T-cell (primary cell): ENCODE results near the gene MEST. TPM values are rescaled to one million over a fixed set of nuclear protein-coding genes. Genes with fewer than 3 reads are reported as not detected.

ENCODE experiments used
- ATAC-seq, 4 experiments: fragments of 200-7000 bp in 3 of 4; fragments of 150-1000 bp in 1 of 4; cut with Tn5 transposase; replicated peaks in 1 of 4; 1 replicate in 3 of 4; 2 replicates in 1 of 4; pipeline ENCODE4 v1.10.0; 2021; ENCODE audit warnings: moderate library complexity in 3 of 4, mild to moderate bottlenecking in 2 of 4, moderate number of reproducible peaks in 1 of 4
- CTCF ChIA-PET, 2 donors: fragments of 300-600 bp; sonication (Branson Sonifier 250); formaldehyde crosslinking; loops; one replicate each; lab custom pipeline; 2022; ENCODE audit warnings: antibody characterized with exemption in 2 of 2; lab: Charles Lee
- POLR2A ChIA-PET, 2 donors: fragments of 300-600 bp; sonication (Branson Sonifier 250); formaldehyde crosslinking; loops; one replicate each; lab custom pipeline; 2022; ENCODE audit warnings: antibody characterized with exemption in 2 of 2; lab: Charles Lee
- DNase-seq, 35 experiments: peaks; one replicate each; pipeline versions ENCODE4 v3.0.0 to v3.0.0-alpha.2; 2013 to 2023
- H3K27ac ChIP-seq: one replicate; pipeline ENCODE4 v1.5.1; 2013; ENCODE audit warnings: low read length
- H3K27me3 ChIP-seq, 2 experiments: replicated peaks in 1 of 2; 1 replicate in 1 of 2; 2 replicates in 1 of 2; pipeline versions ENCODE4 v1.6.1 to v1.7.0; 2013; ENCODE audit warnings: low read length in 1 of 2, mixed read lengths in 1 of 2; ENCODE audit not compliant: control insufficient read depth in 2 of 2, insufficient read depth in 2 of 2; ENCODE audit errors: extremely low read depth in 1 of 2
- H3K36me3 ChIP-seq, 2 donors: 1 replicate in 1 of 2; 2 replicates in 1 of 2; pipeline versions ENCODE4 v1.6.1 to v1.7.0; 2013; ENCODE audit warnings: low read length in 1 of 2; ENCODE audit not compliant: control insufficient read depth in 2 of 2, insufficient read depth in 1 of 2; ENCODE audit errors: extremely low read depth in 1 of 2
- H3K4me1 ChIP-seq, 2 experiments: 1 replicate in 1 of 2; 2 replicates in 1 of 2; pipeline versions ENCODE4 v1.6.1 to v1.7.0; 2013; ENCODE audit warnings: low read length in 2 of 2, mixed read lengths in 1 of 2; ENCODE audit not compliant: insufficient read depth in 2 of 2, control insufficient read depth in 1 of 2; ENCODE audit errors: extremely low read depth in 1 of 2
- H3K4me3 ChIP-seq, 2 donors: 1 replicate in 1 of 2; 2 replicates in 1 of 2; pipeline versions ENCODE4 v1.5.1 to v1.7.0; 2013; ENCODE audit warnings: mild to moderate bottlenecking in 2 of 2, low read length in 1 of 2, moderate library complexity in 1 of 2; ENCODE audit not compliant: control insufficient read depth in 1 of 2; ENCODE audit errors: extremely low read depth in 1 of 2
- H3K9me3 ChIP-seq: 2 replicates; pipeline ENCODE4 v1.7.0; 2013
- H3K27ac Mint-ChIP-seq, 2 donors: one replicate each; pipeline ENCODE4 v1.8.0; 2020 to 2021; ENCODE audit warnings: mild to moderate bottlenecking in 2 of 2, mixed read lengths in 2 of 2
- H3K27me3 Mint-ChIP-seq, 2 donors: one replicate each; pipeline ENCODE4 v1.8.0; 2021 to 2022; ENCODE audit warnings: mixed read lengths in 2 of 2
- H3K36me3 Mint-ChIP-seq: one replicate; pipeline ENCODE4 v1.8.0; 2021; ENCODE audit warnings: mixed read lengths
- H3K4me1 Mint-ChIP-seq, 3 donors: one replicate each; pipeline ENCODE4 v1.8.0; 2020 to 2022; ENCODE audit warnings: mixed read lengths in 3 of 3, mild to moderate bottlenecking in 1 of 3
- H3K4me3 Mint-ChIP-seq, 3 donors: one replicate each; pipeline ENCODE4 v1.8.0; 2020 to 2022; ENCODE audit warnings: mild to moderate bottlenecking in 3 of 3, mixed read lengths in 3 of 3, moderate library complexity in 3 of 3
- H3K9me3 Mint-ChIP-seq, 3 donors: one replicate each; pipeline ENCODE4 v1.8.0; 2020 to 2022; ENCODE audit warnings: mixed read lengths in 3 of 3
- WGBS: methylation state at CpG from one replicate; pipeline ENCODE4 v1.1.5; 2013; ENCODE audit warnings: missing lambda C conversion rate; ENCODE audit not compliant: insufficient coverage; 5-methylcytosine and 5-hydroxymethylcytosine counted together
- total RNA-seq, 35 experiments: library from RNA in 6 of 35; stranded (reverse) in 6 of 35; fragments of 120-200 nt in 1 of 35; gene quantifications; one replicate each; pipeline versions ENCODE4 v1.2.1 to v1.2.4 and lab custom pipeline; 2013 to 2026

MEST gene
- total RNA-seq, 5 donors from 2014 or later (not counting 1 experiment from before 2014, with no cell fraction given): 3.1 to 8.2 (median 5.6) TPM

DNA sequence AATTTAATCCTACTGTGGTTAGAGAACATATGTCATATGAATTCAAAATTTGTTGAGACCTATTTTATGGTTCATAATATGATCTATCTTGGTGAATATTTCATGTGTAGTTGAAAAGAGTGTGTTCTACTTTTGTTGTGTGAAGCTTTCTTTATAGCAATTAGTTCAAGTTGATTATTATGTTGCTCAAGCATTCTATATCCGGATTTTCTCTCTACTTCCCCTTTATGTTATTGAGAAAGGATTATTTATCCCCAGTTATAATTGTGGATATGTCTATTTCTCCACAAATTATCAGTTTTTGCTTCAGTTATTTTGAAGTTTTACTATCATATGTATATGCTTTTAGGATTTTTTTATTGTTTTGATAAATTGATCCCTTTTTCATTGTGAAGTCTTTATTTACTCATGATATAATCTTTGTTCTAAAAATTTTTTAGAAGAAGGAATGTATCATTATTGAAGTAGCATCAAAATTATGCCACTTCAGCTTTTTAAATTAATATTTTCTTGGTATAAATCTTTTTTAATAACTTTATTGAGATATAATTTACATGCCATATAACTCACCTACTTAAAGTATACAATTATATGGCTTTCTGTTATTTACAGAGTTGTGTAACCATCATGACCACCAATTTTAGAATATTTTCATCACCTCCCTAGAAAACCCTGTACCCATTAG, 12.0 kb upstream of the MEST start:
- Histone ChIP-seq H3K4me1 (no peaks in the 10 kb centered on the region), H3K4me3 (no peak overlapping the region), H3K9me3 (no peaks in the 10 kb centered on the region), H3K36me3 (no peaks in the 10 kb centered on the region), H3K27me3 (peaks cover 0 to 19% of the 10 kb centered on the region in 2 experiments), H3K27ac (no peak overlapping the region)
- peaks cover 17 to 40% of the 10 kb centered on the region in 2 donors for H3K27me3 Mint-ChIP-seq
- H3K4me3 Mint-ChIP-seq: no peak overlapping the region
- no peak overlapping the region for H3K27ac Mint-ChIP-seq
- H3K9me3 Mint-ChIP-seq: peaks cover 0 to 2% (median 0%) of the 10 kb centered on the region in 3 donors
- ATAC-seq (no peak), DNase-seq (no peak)
- no CpG with 5 or more reads among the region's 1 CpG for WGBS
- peaks cover 0 to 4% (median 3%) of the 10 kb centered on the region in 3 donors for H3K4me1 Mint-ChIP-seq
- CTCF ChIA-PET: no interaction called here
- H3K36me3 Mint-ChIP-seq: no peaks in the 10 kb centered on the region
- POLR2A ChIA-PET: interaction anchor here in 1 of 2 donors (0.6 kb wide), 1 partner anchor 1942 kb away, joined by 3 read pairs; no protein-coding TSS in a partner anchor

DNA sequence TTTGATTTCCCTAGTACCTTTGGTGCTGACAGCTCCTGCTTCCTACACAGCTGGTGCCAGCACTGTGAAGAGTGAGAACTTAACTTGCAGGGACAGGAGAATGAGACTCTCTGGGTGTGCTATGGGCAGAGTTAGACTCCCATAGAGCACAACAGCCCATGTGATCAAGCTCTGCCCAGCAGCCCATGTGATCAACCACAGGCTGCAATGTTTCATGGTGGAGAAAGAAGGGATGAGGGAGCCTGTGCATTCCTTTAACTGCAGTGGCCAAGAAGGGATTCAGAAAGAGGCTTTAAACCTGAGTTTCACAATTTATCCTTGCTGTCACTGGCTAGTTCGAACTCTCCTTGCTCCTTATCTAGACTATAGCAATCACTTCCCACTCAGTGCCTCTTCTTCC, 10.0 kb upstream of the MEST start:
- no peak for DNase-seq
- Histone ChIP-seq H3K9me3 (no peaks in the 10 kb centered on the region), H3K36me3 (no peaks in the 10 kb centered on the region), H3K4me1 (peaks cover 0 to 14% of the 10 kb centered on the region in 2 experiments), H3K4me3 (no peak overlapping the region), H3K27ac (no peak overlapping the region), H3K27me3 (peaks cover 0 to 29% of the 10 kb centered on the region in 2 experiments)
- Mint-ChIP-seq H3K4me1 (peaks cover 15 to 24% (median 17%) of the 10 kb centered on the region in 3 donors), H3K9me3 (peaks cover 0 to 2% (median 0%) of the 10 kb centered on the region in 3 donors), H3K36me3 (no peaks in the 10 kb centered on the region), H3K27me3 (peaks cover 22 to 52% of the 10 kb centered on the region in 2 donors), H3K4me3 (no peak overlapping the region), H3K27ac (no peak overlapping the region)
- no CpG with 5 or more reads among the region's 1 CpG for WGBS
- POLR2A ChIA-PET: no interaction called here
- no peak for ATAC-seq
- CTCF ChIA-PET: no interaction called here

DNA sequence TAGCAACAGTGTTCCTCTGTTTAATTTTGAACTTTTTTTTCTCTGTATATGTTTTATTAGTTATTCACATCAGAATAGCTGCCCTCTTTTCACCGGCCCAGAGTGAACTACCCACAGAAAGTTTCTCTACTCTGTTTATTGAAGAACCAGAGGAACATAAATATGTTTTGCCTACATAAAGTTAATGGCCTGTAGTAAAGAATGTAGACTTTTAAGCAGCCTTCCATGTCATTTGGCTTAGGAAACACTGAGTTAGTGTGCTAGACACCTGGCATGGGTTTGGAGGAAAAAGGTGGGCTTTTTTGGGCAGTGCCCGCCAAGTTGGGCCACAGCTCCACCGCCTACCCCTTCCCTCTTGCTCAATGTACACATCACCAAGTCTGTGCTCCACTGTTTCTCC, 8.9 kb upstream of the MEST start:
- Mint-ChIP-seq H3K27ac (no peak overlapping the region), H3K27me3 (peaks cover 22 to 59% of the 10 kb centered on the region in 2 donors), H3K4me3 (no peak overlapping the region), H3K9me3 (peaks cover 0 to under 1% (median 0%) of the 10 kb centered on the region in 3 donors), H3K4me1 (peaks cover 19 to 28% (median 19%) of the 10 kb centered on the region in 3 donors), H3K36me3 (no peaks in the 10 kb centered on the region)
- ChIA-PET CTCF (no interaction called here), POLR2A (no interaction called here)
- no peak overlapping the region for H3K4me3 ChIP-seq
- WGBS: no CpG with 5 or more reads among the region's 3 CpGs
- no peaks in the 10 kb centered on the region for H3K9me3 ChIP-seq
- ATAC-seq (no peak), DNase-seq (no peak)
- peaks cover 2 to 16% of the 10 kb centered on the region in 2 experiments for H3K4me1 ChIP-seq
- no peak overlapping the region for H3K27ac ChIP-seq
- peaks cover 0 to 29% of the 10 kb centered on the region in 2 experiments for H3K27me3 ChIP-seq
- no peaks in the 10 kb centered on the region for H3K36me3 ChIP-seq

DNA sequence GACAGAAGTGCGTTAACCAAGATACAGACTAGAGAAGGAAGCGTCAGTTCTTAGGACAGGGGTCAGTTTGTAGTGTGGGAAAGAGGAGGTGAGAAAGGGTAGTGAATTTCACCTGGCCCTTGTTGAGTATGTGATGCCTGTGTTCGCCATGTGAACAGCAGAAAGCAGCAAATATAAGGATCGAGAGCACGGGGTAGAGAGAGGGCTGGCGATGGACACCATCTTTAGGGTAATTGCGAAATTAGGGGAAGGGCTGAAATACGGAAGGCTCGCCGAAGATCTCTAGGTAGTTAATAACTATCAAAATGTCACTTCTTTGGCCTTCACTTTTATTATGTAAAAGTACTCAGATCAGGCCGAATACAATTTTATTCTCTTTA, 6.2 kb upstream of the MEST start:
- Histone ChIP-seq H3K36me3 (no peaks in the 10 kb centered on the region), H3K9me3 (no peaks in the 10 kb centered on the region), H3K27ac (no peak overlapping the region), H3K4me1 (peaks cover 2 to 18% of the 10 kb centered on the region in 2 experiments), H3K27me3 (peaks cover 0 to 31% of the 10 kb centered on the region in 2 experiments), H3K4me3 (peak overlapping the region; percentile 71)
- WGBS: 82% methylated on average over 5 of the region's 11 CpGs
- ChIA-PET CTCF (no interaction called here), POLR2A (no interaction called here)
- H3K27ac Mint-ChIP-seq: no peak overlapping the region
- ATAC-seq (no peak), DNase-seq (no peak)
- H3K9me3 Mint-ChIP-seq: no peaks in the 10 kb centered on the region
- peak overlapping the region; percentile 85 to 90 (median 87) for H3K4me3 Mint-ChIP-seq
- peaks cover 22 to 68% of the 10 kb centered on the region in 2 donors for H3K27me3 Mint-ChIP-seq
- peaks cover 19 to 28% (median 19%) of the 10 kb centered on the region in 3 donors for H3K4me1 Mint-ChIP-seq
- H3K36me3 Mint-ChIP-seq: no peaks in the 10 kb centered on the region

DNA sequence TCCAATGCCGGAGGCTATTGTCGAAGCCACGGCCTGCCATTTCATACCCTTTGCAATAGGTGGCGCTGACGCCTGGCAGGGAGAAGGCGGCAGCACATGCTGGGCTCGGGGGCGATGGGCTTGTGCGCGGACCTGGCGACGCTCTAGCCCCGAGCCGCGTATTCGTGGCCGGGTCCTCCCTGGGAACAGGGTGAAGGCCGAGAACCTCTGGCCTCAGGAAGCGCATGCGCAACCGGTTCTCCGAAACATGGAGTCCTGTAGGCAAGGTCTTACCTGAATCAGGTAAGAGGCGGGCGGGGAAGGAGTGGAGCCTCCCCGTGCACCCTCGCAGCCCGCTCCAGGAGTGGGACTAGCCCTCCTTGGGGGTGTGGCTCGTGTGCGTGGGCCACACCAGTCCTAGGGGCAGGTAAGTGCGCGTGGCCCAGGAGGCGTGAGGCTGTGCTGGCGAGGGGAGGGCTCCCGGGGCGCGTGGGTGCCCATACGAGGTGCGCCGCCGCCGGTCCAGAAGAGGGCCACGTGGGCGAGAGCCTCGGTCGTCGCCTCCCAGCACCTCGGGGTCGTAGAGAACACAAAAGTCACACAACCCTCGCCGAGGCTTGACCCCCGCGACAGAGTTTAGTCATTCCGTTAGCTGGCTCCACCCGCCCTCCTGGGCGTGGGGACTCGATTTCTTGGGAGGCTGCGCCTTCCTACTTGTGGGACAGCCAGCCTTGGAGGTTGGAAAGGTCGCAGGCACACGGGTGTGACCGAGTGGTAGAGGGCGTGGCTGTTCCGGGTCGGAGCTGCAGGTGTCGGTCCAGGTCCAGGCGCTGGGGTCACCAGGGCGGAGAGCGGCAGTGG, 5.6 kb upstream of the MEST start:
- Mint-ChIP-seq H3K4me1 (peaks cover 23 to 28% (median 24%) of the 10 kb centered on the region in 3 donors), H3K36me3 (no peaks in the 10 kb centered on the region), H3K4me3 (peak overlapping the region; percentile 85 to 90 (median 87)), H3K27me3 (peaks cover 26 to 72% of the 10 kb centered on the region in 2 donors), H3K27ac (no peak overlapping the region), H3K9me3 (no peaks in the 10 kb centered on the region)
- H3K27ac ChIP-seq: no peak overlapping the region
- peaks cover 5 to 24% of the 10 kb centered on the region in 2 experiments for H3K4me1 ChIP-seq
- H3K9me3 ChIP-seq: no peaks in the 10 kb centered on the region
- ChIA-PET CTCF (interaction anchor here in 1 of 2 donors (0.6 to 1.5 kb wide), 4 partner anchors 90 to 414 kb away, joined by 3 to 5 read pairs (median 4); no protein-coding TSS in a partner anchor), POLR2A (no interaction called here)
- WGBS: 3% methylated on average over 66 of the region's 67 CpGs
- peak; percentile 15 to 73 (median 48) for DNase-seq
- ATAC-seq: peak; percentile 77 to 80 (median 80)
- H3K36me3 ChIP-seq: no peaks in the 10 kb centered on the region
- peak overlapping the region; percentile 71 for H3K4me3 ChIP-seq
- H3K27me3 ChIP-seq: peaks cover 0 to 35% of the 10 kb centered on the region in 2 experiments

DNA sequence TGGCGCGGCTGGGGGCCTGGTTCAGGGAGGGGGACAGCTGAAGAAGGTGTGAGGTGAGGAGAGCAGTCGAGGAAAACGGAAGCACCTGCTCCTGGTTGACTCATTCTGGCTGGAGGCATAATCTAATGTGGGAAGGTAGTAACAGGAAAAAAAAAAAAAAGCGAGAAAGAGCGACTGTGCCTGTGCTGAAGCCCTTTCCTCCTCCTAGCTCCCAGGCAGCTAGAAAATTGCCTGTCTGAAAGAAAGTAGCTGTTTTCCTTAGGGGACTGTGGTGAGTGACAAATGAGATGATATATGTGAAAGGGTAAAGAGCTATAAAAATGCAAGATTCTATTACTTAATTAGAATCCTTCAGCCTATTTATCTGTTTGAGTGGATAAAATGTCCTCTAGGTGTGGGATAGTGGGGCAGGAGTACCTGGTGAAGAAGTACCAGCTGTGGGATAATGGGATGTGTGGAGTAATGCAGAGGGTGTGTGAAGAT, 4.9 kb upstream of the MEST start:
- peak overlapping the region; percentile 71 for H3K4me3 ChIP-seq
- peaks cover 0 to 39% of the 10 kb centered on the region in 2 experiments for H3K27me3 ChIP-seq
- POLR2A ChIA-PET: interaction anchor here in 1 of 2 donors (0.7 kb wide), 1 partner anchor 370 kb away, joined by 3 read pairs; no protein-coding TSS in a partner anchor
- CTCF ChIA-PET: interaction anchor here in 1 of 2 donors (0.6 to 1.5 kb wide), 6 partner anchors 91 to 1749 kb away, joined by 3 to 5 read pairs (median 3); no protein-coding TSS in a partner anchor
- Mint-ChIP-seq H3K4me3 (peak overlapping the region; percentile 85 to 90 (median 87)), H3K4me1 (peaks cover 25 to 28% (median 26%) of the 10 kb centered on the region in 3 donors), H3K27ac (peak overlapping the region in 1 of 2 donors; percentile 11), H3K27me3 (peaks cover 25 to 70% of the 10 kb centered on the region in 2 donors), H3K36me3 (no peaks in the 10 kb centered on the region), H3K9me3 (no peaks in the 10 kb centered on the region)
- no peaks in the 10 kb centered on the region for H3K9me3 ChIP-seq
- H3K4me1 ChIP-seq: peaks cover 5 to 30% of the 10 kb centered on the region in 2 experiments
- ATAC-seq (no peak), DNase-seq (no peak)
- WGBS: 9% methylated on average over 4 of the region's 6 CpGs
- H3K27ac ChIP-seq: no peak overlapping the region
- H3K36me3 ChIP-seq: no peaks in the 10 kb centered on the region
